Activated CD8-positive, alpha-beta memory T cell treated with anti-CD3 and anti-CD28 coated beads, Interleukin-2, amount 50 U/mL, for 24 hours (primary cell): ENCODE data around the gene HCN4.

Source experiments
- DNase-seq: peaks from one replicate; pipeline ENCODE4 v3.0.0-alpha.2; 2020; ENCODE audit errors: extremely low read depth

HCN4 gene

DNA sequence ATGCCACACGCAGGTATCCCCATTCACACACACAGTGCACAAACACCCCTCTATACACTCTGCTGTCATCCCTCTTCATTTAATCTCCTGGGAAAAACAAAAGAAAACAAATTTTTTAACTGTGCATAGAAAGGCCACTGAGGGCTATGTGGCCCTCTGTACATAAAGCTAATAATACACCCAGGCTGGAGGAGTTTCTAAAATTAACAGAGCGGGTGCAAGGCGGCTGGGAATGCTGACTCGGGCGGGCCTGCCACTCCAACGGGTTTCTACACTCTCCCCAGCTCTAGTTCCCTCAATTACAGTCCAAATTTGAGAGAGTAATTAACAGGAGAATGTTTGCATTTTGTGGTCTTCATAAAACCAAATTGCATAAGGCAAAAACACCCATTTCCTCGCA is 23.1 kb downstream of the HCN4 start:
- DNase-seq = no peak

DNA sequence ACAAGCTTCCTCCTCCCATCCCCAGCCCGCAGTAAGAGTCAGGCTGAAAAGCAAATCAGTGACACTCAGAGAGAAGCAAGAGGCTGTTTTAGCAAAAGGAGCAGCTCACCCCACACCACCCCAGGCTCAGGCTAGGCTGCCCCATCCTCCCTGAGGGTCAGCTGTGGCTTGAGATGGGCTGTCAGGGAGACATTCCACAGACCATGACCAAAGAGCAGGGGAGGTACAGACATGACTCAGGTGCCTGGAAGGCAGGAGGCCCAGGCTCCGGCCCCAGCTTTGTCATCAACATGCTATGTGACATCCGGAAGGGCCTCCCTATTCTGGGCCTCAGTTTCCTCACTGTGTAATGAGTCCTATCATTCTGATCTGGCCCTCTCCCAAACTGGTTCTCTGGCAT is 24.7 kb downstream of the HCN4 start:
- DNase-seq = no peak

DNA sequence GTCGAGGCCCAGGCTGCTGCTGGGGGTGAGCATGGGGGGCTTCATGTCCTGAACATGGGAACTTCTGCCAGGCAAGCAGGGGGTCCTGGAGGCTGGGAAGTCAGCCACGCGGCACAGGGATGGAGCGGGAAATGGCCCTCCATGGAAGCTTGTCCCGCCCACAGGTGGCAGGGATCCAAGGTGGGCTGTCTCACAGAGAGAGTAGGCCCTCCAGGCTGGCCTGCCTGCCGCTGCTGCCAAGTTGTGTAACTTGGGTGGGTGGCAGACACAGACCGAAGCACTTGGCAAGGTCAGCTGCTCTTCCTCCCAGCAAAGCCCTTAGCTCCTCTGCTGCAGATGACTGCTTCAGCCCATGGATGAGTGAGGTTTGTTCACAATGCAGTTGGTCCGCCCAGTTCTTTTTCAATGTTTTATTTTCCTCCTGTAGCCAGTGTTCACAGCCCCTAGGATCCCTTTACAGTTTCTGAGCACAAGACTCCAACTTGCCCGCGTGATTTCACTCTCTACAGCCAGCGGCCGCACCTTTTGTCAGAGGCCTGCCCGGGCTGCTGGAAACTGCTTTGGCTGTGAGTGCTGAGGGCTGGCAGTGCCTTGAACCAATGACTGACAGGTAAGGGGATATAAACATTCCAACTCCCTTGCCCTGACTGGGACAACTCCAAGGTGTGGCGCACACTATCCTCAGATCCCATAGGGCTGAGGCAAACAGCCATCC is 26.7 kb downstream of the HCN4 start:
- no peak for DNase-seq

DNA sequence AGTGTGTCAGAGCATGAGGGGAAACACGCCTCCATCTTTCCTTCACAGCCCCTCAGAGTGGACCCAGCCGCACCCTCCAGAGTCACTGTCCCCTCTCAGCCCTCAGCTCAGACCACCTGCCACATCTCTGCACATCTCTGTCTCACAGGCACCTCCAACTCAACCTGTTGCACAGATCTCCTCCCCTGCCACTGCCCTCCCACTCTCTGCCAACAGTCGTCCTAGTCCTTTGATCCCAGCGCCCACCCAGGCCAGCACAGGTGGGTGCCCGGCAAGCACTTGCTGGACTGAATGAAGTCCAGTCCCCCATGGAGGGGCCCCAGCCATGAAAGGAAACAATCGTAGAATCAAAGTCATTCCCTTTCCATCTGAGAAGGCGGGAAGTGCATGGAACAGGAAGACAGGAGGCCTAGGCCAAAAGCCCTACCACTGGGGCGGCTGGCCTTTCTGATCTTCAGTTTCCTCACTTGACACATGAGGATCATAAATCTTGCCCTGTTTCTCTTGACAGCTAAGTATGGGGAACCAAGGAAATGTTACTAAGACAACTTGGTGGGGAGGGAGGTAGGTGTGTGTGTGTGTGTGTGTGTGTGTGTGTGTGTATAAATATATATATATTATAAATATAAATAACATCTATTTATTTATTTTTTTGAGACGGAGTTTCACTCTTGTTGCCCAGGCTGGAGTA is 28.1 kb downstream of the HCN4 start:
- no peak for DNase-seq

DNA sequence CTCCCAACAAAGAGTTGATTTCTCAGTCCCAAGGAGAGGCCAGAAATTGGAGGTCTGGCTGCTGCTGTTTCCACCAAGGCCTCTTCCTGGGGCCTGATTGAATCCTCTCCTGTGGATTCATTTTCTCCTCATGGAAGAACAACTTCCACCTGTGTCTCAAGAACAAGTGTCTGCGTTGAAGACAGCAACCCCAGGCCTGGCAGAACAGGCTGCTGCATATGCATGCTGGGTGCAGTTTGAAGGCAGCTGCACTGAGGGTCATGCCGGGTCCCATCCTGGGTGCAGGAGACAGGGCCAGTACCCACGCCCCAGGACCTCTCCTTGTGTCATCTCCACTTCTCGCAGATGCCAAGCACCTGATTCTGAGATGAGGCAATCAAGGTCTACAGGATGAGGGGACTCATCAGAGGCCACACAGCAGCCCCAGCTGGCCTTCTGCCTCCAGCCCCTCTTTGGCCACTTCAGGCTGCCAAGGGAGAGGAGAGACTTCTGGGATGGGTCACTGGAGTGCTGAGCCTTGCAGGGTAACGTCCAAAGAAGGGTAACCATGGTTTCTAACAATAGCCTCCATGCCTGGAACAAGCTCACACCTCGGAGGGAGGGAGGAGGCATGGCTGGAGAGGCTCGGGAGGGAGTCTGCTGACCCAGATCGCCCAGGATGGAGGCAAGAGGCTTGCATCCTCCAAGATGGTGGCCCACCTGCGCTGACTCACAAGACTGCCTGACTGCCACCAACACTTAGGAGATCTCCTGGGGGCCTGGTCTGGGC is 30.0 kb downstream of the HCN4 start:
- DNase-seq = no peak

DNA sequence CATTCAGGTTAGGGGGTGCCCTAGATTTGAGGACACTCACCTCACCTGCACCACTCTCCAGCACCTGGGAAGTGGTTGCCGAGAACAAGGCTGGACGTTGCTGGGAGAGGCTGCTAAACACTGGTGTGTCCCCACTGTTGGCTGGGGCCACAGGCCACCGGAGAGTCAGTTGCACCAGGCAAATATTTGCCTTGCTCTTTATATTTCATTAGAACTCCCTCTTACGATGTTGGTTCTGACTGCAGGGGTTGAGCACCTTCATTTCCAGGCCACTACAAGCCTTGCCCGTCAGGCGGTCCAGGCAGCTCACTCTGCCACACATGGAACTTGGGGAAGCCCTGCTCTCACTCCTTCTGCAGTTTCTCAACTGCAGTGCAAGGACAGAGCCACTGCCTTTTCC is 30.7 kb downstream of the HCN4 start:
- no peak for DNase-seq

DNA sequence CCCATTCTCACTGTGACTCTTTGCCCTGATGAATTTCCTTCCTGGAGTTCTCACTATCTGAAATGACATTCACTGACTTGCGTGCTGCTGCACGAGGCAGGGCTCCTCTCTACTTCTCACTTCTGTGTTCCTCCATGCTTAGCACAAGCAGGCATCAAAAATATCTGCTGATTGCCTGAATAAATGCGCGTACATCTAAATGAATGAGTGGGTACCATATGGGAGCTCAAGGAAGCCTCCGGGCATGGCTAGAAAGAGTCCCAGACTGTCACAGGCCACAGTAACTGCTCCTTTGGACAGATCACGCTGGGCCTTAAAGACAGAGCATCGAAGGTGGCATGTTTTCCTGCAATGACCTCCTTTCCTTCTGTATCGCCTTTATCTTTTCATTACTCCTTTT is 31.6 kb downstream of the HCN4 start:
- DNase-seq = no peak

DNA sequence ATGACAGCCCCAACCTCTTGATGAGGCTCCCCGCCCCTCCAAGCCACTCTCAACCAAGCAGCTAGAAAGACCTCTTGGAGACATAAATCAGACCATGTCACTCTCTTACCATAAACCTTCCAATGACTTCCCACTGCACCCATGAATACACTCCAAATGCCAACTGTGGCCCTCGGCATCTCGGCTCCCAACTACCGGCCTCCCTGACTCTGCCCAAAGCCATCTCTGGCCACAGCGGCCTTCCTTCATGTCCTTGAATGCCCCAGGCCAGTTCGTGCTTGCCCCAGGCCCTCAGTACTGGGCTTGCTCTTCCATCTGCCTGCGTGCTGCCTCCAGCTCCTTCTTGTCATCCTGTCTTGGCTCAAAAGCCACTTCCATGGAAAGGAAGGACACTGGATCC is 32.0 kb downstream of the HCN4 start:
- DNase-seq = no peak

DNA sequence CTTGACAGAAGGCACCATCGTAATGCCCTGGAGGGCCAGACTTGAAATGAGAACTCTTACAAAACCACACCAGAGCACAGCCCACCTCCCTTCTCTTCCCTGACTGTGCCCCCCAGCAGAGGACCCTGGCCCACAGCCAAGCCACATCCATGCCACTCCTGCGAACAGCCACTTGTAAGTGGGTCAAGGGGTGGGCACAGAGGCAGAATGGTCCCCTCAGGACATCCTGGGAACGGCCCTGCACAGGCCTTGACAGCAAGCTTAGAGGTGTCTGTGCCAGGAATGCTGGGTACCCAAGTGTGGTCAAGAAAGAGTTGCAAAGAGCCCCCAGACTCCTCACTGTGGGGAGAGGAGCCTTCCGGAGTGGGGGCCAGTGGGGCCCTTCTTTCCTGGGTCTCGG is 33.3 kb downstream of the HCN4 start:
- no peak for DNase-seq

DNA sequence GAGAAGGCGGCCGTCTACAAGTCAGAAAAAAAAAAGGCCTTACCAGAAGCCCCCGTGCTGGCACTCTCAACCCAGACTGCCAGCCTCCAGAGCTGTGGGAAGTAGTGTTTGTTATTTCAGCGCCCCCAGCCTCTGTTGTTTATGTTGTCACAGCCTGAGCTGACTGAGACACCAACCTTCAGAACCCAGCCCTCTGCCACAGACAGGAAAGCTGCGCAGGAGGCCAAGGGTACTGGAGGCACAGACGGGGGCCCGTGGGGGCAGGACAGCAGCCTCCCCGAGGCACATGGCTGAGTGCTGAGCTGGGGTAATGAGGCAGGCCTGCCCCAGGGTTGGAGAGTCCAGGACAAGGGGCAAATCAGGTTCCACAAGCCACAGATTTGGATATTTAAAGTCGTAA is 33.7 kb downstream of the HCN4 start:
- DNase-seq = no peak

DNA sequence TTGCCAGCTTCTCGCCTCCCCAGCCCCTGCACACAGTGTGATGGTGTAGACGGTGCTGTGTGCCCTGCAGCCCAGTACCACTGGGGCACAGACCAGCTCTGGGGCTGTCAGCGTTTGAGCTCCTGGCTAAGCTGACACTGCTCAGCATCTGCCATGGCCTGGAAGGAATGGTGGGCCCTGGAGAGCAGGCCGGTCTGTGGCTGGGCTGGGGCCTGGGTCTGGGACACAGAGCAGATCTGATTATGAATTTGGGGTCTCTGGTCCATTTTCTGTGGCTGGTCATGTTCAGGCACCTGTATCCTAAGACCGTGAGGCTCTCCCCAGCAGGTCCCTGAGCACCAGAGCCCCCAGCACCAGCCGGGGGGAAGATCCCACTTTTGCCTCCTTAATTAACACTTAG is 34.7 kb downstream of the HCN4 start:
- no peak for DNase-seq

DNA sequence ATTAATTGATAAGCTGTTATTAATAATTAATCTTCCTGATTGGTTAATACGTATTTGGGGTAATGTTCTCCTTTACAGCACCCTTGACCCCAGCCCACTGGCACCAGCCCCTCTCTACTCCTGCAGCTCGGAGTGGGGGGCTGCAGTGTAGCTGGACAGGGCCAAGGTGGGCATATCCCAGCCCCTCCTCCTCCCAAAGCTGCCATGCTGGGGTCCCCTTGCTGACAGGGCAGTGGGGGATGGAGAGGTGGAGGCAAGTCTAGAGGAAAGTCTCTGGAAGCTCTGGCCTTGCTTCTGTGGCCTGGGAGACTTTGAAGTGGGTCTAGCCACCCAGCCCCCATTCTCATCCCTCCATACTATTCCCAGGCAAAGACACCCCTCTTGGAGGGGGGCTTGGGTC is 35.8 kb downstream of the HCN4 start:
- no peak for DNase-seq

DNA sequence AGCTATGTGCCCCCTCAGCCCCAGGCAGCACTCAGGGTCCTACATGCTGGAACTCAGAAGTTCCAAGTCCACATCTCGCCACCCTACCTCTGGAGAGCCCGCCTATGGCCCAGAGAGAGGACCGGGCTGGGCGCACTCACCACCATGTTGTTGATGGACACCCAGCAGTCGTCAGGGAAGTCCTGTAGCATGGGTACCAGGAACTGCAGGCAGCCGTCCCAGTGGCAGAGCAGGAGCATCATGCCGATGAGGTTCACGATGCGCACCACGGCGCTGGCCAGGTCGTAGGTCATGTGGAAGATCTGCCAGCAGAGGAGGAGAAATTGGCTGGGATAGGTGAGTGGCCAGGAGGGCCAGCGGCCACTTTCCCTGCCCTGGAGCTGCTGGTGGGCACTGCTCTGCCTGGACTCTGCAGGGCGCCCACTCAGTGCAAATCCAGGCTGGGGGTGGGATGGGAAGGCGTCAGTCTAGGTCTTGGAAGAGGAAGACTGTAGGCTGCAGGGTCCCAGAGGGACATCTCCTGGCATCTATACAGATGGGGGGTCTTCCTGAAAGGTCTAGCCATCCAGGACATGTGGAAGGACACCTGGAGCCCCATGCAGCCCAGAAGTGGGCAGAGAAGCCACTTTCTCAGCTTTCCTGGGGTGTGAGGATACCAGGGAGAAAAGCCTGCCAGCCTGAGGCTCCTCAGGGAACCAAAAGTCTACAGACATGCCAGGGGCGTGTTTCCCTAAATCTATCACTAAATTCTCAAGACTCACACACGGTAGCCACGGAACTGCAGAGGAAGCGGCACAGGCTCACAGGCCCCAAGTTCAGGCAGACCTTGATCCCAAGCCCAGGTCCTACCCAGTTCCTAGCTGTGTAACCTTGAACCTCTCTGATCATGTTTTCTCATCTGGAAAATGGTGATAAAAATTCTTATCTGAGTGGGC is 36.5 kb downstream of the HCN4 start:
- no peak for DNase-seq

DNA sequence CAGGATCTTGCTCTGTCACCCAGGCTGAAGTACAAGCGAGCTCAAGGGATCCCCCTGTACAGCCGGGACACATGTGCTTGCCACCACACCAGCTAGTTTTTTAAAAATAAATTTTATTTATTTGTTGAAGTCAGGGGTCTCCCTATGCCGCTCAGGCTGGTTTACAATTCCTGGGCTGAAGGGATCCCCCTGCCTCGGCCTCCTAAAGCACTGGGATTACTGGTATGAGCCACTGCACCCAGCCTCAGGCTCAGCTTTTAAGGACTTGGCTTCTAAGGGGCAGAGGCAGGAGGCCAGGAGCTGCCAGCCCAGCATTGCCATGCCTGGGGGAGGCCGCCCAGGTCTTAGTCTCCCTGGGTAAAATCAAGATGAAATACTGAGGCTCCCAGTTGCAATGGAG is 37.3 kb downstream of the HCN4 start:
- DNase-seq = no peak

DNA sequence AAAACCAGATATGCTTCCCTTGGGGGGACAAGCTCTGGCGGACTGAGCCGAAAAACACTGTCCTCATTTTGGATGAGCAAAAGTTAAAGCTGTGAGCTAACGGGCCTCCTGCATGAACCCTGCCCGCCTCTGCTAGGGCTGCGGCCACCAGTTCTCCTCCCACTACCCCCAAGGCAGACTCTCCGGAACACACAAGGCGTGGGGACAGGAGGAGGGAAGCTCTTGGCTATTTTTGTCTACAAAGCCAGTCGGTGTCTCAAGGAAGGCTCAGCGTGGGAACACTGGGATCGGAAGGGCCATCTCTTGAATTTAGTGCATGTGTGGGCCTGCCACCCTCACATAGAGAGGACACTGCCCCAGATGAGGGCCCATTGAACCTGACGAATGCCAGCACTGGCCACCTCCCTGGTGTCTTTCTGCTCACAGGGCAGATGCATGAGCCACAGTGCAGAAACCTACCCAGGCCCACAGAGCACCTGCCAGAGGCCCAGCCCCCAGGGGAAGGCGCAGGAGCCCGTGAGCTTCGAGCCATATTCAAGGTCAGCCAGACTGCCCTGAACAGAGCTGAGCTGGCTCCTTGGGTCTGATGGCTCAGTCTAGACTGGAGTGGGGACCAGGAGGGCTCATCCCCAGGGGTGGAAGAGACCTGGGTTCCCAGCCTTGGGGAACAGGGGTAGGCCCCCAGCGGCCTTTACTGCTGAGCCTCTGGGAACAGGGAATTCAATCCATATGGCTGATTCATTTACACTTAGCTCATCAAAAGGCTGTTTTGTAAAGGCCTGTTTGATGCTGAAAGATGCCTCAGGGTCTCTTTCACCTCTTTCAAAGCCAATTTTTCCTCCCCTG is 38.3 kb downstream of the HCN4 start:
- no peak for DNase-seq

DNA sequence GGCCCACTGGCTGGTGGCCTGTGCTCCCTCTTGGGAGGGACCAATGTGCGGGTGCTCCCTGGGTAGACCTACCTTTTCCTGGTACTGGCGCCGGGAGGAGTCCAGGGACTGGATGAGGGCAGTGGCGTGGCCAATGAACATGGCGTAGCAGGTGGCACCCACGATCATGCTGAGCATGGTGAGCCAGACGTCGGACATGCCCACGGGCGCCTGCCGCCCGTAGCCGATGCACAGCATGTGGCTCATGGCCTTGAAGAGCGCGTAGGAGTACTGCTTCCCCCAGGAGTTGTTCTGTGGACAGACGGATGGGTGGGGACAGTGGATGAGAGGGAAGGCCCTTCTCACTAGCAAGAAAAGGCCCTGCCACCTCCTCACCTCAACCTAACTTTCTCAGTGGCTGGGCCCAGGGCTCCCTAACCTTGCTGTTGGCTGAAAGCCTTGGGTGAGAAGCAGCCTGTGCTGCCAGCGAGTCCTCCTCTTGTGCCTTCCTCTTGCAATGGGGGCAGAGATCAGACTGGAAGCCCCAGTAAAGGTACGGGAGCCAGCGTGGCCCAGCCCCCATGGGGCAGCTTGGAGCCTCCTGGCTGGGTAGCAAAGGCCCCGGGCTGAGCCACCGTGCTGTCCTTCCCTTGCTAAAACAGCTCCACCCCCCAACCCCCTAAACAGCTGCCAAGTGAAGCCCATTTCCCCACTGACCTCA is 39.1 kb downstream of the HCN4 start:
- no peak for DNase-seq

DNA sequence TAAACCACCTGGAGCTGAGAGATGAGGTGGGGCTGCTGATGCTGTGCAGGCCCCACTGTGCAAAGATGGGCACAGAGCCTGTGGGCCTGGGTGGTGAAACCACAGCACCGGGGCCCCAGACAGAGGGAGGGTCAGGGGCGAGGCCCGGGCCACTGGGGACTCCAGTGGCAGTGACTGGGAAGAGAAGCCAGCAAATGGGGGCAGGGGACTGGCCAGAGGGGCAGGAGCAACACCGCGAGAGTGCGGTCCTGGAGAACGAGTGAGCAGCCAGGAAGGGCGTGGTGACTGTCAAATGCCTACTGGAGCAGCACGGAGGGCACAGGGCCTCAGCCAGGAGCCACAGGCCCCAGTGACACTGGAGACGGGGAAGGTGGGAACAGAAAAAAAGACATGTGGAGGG is 39.8 kb downstream of the HCN4 start:
- no peak for DNase-seq

DNA sequence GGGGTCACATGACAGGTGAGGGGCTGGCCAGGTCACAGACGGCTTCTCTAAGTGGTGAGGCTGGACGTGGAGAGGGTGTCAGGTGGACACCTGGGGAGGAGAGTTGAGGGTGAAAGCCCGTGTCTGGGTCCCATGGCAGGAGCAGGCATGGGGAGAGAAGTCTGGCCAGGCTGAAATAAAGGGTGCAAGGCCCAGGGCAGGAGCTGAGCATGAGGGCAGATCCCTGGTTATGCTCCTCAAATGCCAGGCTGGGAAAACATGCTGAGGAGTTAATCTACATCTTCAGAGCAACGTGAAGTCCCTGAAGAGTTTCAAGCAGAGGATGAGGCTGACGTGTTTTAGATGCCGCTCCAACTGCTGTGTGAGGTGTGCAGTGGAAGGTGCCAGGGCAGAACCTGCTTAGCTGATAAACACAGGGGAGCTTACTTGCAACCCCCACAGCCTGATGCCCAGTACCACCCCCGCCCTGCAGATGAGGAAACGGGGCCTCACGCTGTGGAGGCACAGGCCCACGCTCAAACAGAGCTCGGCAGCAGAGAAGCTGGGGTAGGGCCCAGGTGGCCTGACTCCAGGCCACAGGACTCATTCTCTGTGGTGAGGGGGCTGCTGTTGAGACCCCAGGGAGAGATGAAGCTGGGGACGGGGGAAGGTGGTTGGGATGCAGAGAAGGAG is 40.5 kb downstream of the HCN4 start:
- DNase-seq = no peak

DNA sequence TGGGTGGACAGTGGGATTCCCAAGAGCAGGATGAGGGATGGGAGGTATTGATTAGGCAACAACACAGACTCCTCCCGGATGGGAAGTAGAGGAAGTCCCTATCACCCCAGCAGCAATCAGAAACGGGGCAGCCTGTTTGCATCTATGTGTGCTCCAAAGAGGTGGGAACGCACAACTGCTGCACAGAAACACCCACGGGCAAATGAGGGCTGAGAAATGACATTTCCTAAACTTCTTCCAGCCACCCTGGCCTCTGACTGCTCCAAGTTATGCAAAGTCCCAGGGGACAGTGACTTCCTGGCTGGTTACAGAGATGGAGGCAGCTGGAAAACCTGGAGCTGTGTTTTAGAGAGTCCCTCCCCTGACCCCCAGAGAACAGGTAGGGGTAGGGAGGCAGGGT is 42.6 kb downstream of the HCN4 start:
- DNase-seq = no peak
